ENCODE measurements around the gene INF2.

DNA sequence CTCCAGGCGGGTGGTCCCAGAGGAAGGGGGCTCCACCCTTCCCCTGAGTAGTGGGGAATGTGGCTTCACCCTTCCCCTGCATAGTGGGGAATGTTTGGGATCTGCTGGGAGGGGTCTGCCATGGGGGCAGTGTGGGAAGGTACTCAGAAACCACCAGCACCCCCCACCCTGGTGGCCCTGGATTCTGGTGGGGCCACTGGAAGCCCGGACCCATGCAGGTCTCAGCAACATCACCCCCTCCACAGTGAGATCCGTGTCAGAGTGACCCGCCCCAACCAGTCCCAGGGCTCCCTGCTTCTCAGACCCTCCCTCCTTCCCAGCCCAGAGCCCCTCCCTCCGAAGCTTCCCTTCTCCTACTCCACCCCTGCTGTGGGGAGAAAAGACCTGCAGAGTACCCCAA, 30.3 kb upstream of the INF2 start:
- TF ChIP-seq, protein P1, sequence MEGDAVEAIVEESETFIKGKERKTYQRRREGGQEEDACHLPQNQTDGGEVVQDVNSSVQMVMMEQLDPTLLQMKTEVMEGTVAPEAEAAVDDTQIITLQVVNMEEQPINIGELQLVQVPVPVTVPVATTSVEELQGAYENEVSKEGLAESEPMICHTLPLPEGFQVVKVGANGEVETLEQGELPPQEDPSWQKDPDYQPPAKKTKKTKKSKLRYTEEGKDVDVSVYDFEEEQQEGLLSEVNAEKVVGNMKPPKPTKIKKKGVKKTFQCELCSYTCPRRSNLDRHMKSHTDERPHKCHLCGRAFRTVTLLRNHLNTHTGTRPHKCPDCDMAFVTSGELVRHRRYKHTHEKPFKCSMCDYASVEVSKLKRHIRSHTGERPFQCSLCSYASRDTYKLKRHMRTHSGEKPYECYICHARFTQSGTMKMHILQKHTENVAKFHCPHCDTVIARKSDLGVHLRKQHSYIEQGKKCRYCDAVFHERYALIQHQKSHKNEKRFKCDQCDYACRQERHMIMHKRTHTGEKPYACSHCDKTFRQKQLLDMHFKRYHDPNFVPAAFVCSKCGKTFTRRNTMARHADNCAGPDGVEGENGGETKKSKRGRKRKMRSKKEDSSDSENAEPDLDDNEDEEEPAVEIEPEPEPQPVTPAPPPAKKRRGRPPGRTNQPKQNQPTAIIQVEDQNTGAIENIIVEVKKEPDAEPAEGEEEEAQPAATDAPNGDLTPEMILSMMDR (IDR thresholded peaks at IDR 0.05), result no peak
- no peak for TF ChIP-seq POLR2AphosphoS5 (IDR thresholded peaks at IDR 0.05)

All from prostate gland (tissue), 2 donors.